Hepatocyte (in vitro differentiated cells): ENCODE data around the gene ING5. TPM values are rescaled to one million over a fixed set of nuclear protein-coding genes. Genes with fewer than 3 reads are reported as not detected.
"Not testable (repeated sequence)": the region's sequence is repeated elsewhere in the genome, so short reads cannot be mapped to it uniquely, and the experiment has no call there.

Experiments
- DNase-seq: peaks from one replicate; pipeline ENCODE4 v3.0.0-alpha.2; 2016; ENCODE audit warnings: low spot score
- H2AFZ ChIP-seq: fragments of 200-600 bp; sonication (generic); 2 replicates; pipeline ENCODE4 v1.6.0; 2016; ENCODE audit warnings: antibody characterized with exemption, mild to moderate bottlenecking
- H3K27ac ChIP-seq: fragments of 200-600 bp; sonication (generic); 2 replicates; pipeline ENCODE4 v1.5.1; 2016; ENCODE audit warnings: mild to moderate bottlenecking
- H3K27me3 ChIP-seq: fragments of 200-600 bp; sonication (generic); 2 replicates; pipeline ENCODE4 v1.6.1; 2016
- H3K36me3 ChIP-seq: fragments of 200-600 bp; sonication (generic); replicated peaks from 2 replicates; pipeline ENCODE4 v1.5.1; 2016; ENCODE audit warnings: low read depth; ENCODE audit not compliant: insufficient read depth
- H3K4me1 ChIP-seq: fragments of 200-600 bp; sonication (generic); 2 replicates; pipeline ENCODE4 v1.5.1; 2016; ENCODE audit warnings: mild to moderate bottlenecking, moderate library complexity; ENCODE audit not compliant: insufficient read depth
- H3K4me2 ChIP-seq: fragments of 200-600 bp; sonication (generic); 2 replicates; pipeline ENCODE4 v1.6.0; 2016
- H3K4me3 ChIP-seq: fragments of 200-600 bp; sonication (generic); 2 replicates; pipeline ENCODE4 v1.5.1; 2016; ENCODE audit warnings: mild to moderate bottlenecking
- H3K79me2 ChIP-seq: fragments of 200-600 bp; sonication (generic); 2 replicates; pipeline ENCODE4 v1.6.0; 2017; ENCODE audit warnings: mild to moderate bottlenecking
- H3K9me2 ChIP-seq: fragments of 200-600 bp; sonication (generic); replicated peaks from 2 replicates; pipeline ENCODE4 v1.6.0; 2017; ENCODE audit warnings: mild to moderate bottlenecking; ENCODE audit not compliant: insufficient read depth
- H3K9me3 ChIP-seq: fragments of 200-600 bp; sonication (generic); 2 replicates; pipeline ENCODE4 v1.5.1; 2016; ENCODE audit warnings: low read depth, mild to moderate bottlenecking
- H4K20me1 ChIP-seq: fragments of 200-600 bp; sonication (generic); 2 replicates; pipeline ENCODE4 v1.6.0; 2016; ENCODE audit warnings: mild to moderate bottlenecking; ENCODE audit not compliant: insufficient read depth, poor library complexity, severe bottlenecking
- EZH2 ChIP-seq: fragments of 200-600 bp; sonication (generic); IDR thresholded peaks from 2 replicates; pipeline ENCODE4 v1.6.1; 2016; ENCODE audit warnings: antibody characterized with exemption, mild to moderate bottlenecking, borderline replicate concordance
- EZH2phosphoT487 ChIP-seq: fragments of 200-600 bp; sonication (generic); IDR thresholded peaks from one replicate; pipeline ENCODE4 v1.6.1; 2018; ENCODE audit warnings: antibody characterized with exemption, mild to moderate bottlenecking, low read depth, moderate library complexity; ENCODE audit not compliant: unreplicated experiment, severe bottlenecking
- WGBS: methylation state at CpG from one replicate; pipeline ENCODE4 v1.1.6; 2016; ENCODE audit warnings: low lambda C conversion rate; ENCODE audit errors: missing lambda C conversion rate; 5-methylcytosine and 5-hydroxymethylcytosine counted together
- polyA plus RNA-seq: library from polyadenylated mRNA; unstranded; fragments of >200 nt; fragmentation: Nextera tagmentation; extraction: Ambion mirVana; gene quantifications from 2 replicates; pipeline ENCODE4 v1.2.1, GENCODE V29; 2016
- total RNA-seq: library from RNA; depleted of rRNA; stranded (reverse); fragments of >200 nt; gene quantifications from 2 replicates; pipeline ENCODE4 v1.2.3, GENCODE V29; 2014
- TF ChIP-seq, protein P1 (sequence below): fragments of 200-600 bp; sonication (generic); IDR thresholded peaks from 2 replicates; pipeline ENCODE4 v1.5.1; 2016; ENCODE audit warnings: antibody characterized with exemption, mild to moderate bottlenecking; ENCODE audit not compliant: poor library complexity

ING5 gene
- total and polyA plus RNA-seq, 2 experiments from 2014 or later: 27.6 to 33.4 TPM

- DNase-seq: no peak
- Histone ChIP-seq H2AFZ (no peak overlapping the region), H3K36me3 (no peaks in the 10 kb centered on the region), H3K4me1 (no peaks in the 10 kb centered on the region), H3K9me3 (no peaks in the 10 kb centered on the region), H3K9me2 (no peaks in the 10 kb centered on the region), H3K79me2 (no peaks in the 10 kb centered on the region), H4K20me1 (no peaks in the 10 kb centered on the region), H3K4me3 (no peak overlapping the region), H3K27me3 (no peaks in the 10 kb centered on the region), H3K27ac (no peak overlapping the region), H3K4me2 (no peak overlapping the region)
- WGBS: 96% methylated on average over 14 of the region's 14 CpGs
- TF ChIP-seq, protein P1, sequence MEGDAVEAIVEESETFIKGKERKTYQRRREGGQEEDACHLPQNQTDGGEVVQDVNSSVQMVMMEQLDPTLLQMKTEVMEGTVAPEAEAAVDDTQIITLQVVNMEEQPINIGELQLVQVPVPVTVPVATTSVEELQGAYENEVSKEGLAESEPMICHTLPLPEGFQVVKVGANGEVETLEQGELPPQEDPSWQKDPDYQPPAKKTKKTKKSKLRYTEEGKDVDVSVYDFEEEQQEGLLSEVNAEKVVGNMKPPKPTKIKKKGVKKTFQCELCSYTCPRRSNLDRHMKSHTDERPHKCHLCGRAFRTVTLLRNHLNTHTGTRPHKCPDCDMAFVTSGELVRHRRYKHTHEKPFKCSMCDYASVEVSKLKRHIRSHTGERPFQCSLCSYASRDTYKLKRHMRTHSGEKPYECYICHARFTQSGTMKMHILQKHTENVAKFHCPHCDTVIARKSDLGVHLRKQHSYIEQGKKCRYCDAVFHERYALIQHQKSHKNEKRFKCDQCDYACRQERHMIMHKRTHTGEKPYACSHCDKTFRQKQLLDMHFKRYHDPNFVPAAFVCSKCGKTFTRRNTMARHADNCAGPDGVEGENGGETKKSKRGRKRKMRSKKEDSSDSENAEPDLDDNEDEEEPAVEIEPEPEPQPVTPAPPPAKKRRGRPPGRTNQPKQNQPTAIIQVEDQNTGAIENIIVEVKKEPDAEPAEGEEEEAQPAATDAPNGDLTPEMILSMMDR: no peak
- no peak for TF ChIP-seq EZH2
- TF ChIP-seq EZH2phosphoT487: no peak
Measured at GRCh38 chr2:241660593-241661213, 41.1 kb upstream of the ING5 start.

DNA sequence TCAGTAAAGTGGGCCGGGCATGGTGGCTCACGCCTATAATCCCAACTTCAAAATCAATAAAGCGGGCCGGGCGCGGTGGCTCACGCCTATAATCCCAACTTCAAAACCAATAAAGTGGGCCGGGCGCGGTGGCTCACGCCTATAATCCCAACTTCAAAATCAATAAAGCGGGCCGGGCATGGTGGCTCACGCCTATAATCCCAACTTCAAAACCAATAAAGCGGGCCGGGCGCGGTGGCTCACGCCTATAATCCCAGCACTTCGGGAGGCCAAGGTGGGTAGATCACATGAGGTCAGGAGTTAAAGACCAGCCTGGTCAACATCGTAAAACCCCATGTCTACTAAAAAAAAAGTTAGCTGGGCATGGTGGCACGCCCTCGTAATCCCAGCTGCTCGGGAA, 39.1 kb upstream of the ING5 start:
- DNase-seq, H3K36me3 ChIP-seq, H3K9me3 ChIP-seq, H3K79me2 ChIP-seq, H4K20me1 ChIP-seq, H3K9me2 ChIP-seq, H3K27ac ChIP-seq, H2AFZ ChIP-seq, H3K27me3 ChIP-seq, H3K4me2 ChIP-seq, H3K4me1 ChIP-seq, H3K4me3 ChIP-seq: not testable (repeated sequence)
- WGBS: 86% methylated on average over 23 of the region's 24 CpGs

GRCh38 chr2:241665731-241666440, 36.0 kb upstream of the ING5 start:
- no peaks in the 10 kb centered on the region for H3K36me3 ChIP-seq
- H3K27ac ChIP-seq: no peak overlapping the region
- no peaks in the 10 kb centered on the region for H3K4me1 ChIP-seq
- no peak overlapping the region for H3K4me3 ChIP-seq
- WGBS: 84% methylated on average over 23 of the region's 23 CpGs
- no peaks in the 10 kb centered on the region for H4K20me1 ChIP-seq
- TF ChIP-seq, protein P1: no peak
- TF ChIP-seq EZH2: no peak
- TF ChIP-seq EZH2phosphoT487: no peak
- DNase-seq: no peak
- no peaks in the 10 kb centered on the region for H3K9me2 ChIP-seq
- H3K9me3 ChIP-seq: no peaks in the 10 kb centered on the region
- no peak overlapping the region for H2AFZ ChIP-seq
- H3K27me3 ChIP-seq: no peaks in the 10 kb centered on the region
- H3K4me2 ChIP-seq: no peak overlapping the region
- H3K79me2 ChIP-seq: no peaks in the 10 kb centered on the region

DNA sequence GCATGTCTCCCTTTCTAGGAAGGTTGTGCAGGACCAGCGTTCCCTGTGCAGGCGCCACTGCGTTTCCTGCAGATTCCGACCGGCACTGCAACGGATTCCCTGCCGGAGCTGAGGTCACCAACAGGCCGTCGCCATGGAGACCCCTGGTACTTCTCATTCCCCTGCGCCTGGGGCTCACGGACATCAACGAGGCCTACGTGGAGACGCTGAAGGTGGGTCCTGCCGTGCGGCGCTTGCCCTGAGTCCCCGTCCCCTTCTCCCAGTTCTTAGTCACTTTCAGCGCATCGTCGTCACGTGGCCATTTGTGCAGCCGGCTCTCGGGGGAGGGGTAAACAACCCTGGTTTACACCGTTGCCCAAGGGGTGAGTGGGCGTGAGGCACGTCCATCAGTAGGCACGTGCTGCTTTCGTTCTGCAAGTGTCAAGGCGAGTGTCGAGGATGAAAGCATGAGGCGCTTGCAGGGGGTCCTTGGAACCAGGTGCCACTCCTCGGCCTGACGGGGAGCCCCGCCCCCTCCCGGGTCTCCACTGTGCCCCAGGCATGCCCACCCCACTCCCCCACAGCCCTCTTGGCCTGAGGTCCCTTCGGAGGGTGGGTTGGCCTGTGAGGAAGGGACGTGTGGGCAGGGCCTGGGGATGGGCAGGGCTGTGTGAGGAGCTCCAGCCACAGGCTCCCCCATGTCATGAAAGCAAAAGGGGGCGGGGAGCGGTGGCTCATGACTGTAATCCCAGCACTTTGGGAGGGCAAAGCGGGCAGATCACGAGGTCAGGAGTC, 35.0 kb upstream of the ING5 start:
- Histone ChIP-seq H3K4me2 (peak overlapping the region; percentile 29), H2AFZ (no peak overlapping the region), H3K79me2 (no peaks in the 10 kb centered on the region), H3K4me1 (no peaks in the 10 kb centered on the region), H3K27me3 (no peaks in the 10 kb centered on the region), H3K4me3 (no peak overlapping the region), H3K36me3 (no peaks in the 10 kb centered on the region), H4K20me1 (no peaks in the 10 kb centered on the region), H3K9me2 (no peaks in the 10 kb centered on the region), H3K9me3 (no peaks in the 10 kb centered on the region), H3K27ac (no peak overlapping the region)
- peak; percentile 50 for DNase-seq
- WGBS: 59% methylated on average over 36 of the region's 42 CpGs
- no peak for TF ChIP-seq EZH2
- TF ChIP-seq, protein P1: no peak
- TF ChIP-seq EZH2phosphoT487: no peak
